Glomerular endothelial cell (primary cell): ENCODE results near the gene AQP12B. TPM values are rescaled to one million over a fixed set of nuclear protein-coding genes. Genes with fewer than 3 reads are reported as not detected.
"Not testable (repeated sequence)": the region's sequence is repeated elsewhere in the genome, so short reads cannot be mapped to it uniquely, and the experiment has no call there.

Source experiments
- DNase-seq: peaks from one replicate; pipeline ENCODE4 v3.0.0-alpha.2; 2011; ENCODE audit warnings: low read depth, low spot score; ENCODE audit errors: extremely low read depth
- total RNA-seq: library from RNA; depleted of rRNA; stranded (reverse); fragments of >200 nt; gene quantifications from 2 replicates; pipeline ENCODE4 v1.2.3, GENCODE V29; 2015

The AQP12B gene
- total RNA-seq, 1 donor from 2014 or later: not detected

DNA sequence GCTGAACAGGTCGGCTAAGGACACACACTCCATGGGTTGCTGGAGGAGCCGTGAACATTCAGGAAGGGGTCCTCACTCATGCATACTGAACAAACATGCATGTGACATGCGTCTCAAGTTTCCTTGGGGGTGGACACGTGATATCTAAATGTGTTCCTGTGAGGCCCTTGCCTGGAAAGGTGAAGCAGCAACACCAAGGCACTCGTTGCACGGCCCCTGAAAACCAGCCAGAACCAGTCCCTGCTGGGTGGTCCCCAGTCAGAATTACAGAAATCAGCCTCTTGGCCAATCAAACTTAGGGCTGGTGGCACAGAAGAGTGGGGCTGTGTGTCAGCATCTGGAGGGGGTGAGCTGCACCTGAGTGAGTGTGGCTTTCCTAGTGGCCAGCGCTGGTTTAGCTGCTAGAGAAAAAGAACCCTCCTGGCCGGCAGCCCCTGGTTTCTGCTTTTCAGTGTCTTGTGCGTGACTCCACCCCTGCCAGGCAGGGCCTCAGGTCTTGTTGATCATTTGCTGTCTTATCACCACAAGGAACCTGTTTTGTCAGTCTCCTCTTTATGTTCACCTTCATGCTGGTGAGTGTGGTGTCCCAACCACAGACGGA is 3.2 kb upstream of the AQP12B start:
- no peak for DNase-seq

DNA sequence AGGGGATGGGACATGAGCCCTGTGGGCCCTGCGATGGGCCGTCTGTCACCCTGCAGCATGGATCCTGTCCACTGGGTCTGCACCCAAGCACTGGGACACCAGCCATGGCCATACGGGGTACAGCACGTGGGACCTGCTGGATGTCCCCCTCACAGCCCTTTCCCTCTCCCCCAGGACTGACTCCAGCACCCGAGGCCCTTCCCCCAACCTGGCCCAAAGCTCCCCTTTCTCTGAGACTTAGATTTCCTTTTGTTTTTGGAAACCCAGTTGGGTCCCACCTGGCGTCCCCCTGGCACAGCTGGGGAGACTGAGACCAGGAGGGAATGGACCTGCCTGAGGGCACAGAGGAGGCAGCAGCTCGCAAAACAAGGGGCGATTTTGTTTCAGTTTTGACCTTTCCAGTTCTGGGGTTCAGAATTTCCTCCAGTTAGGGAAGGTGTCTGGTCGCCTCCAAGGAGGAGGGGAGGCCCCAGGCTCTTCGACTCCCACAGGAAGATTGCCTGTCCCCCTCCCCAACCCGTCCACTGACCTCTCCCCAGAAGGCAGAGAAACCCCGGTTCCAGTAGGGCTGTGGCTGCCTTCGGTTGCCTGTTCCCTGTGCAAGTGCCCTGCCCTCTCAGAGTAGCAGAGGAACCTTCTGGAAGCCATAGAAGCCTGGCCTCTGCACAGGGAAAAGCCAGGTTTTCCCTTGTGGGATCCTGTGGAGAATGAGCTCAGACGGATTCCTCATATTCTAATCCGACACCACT is 1.5 kb upstream of the AQP12B start:
- DNase-seq: not testable (repeated sequence)

DNA sequence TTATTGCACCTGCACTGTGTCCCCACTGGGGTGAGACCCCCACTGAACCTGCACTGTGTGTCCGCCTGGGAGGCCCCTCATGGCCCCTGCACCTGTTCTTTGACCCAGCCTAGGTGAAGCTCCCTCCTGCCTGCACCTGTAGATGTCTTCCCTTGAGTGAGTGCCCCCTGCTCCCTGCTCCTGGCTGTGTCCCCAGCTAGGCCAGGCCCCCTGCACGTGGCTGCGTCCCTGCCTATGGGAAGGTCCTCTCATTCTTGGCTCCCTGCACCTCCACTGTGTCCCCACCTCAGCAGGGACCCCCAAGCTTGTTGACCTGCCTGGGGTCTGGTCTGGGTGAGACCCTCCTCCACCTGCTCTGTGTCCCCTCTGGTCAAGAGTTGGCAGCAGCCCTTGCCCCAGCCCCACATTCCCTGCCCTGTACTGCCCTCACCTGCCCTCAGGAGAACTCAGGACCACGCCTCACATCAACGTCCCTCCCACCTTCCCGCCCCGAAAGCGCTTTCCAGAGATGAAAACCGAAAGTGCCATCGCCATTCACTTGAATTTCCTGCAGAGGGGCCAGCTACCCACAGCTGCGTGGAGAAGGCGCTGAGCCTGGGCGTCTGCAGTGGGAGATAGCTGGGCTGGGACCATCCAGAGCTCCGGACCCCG is 769 bp upstream of the AQP12B start:
- not testable (repeated sequence) for DNase-seq

DNA sequence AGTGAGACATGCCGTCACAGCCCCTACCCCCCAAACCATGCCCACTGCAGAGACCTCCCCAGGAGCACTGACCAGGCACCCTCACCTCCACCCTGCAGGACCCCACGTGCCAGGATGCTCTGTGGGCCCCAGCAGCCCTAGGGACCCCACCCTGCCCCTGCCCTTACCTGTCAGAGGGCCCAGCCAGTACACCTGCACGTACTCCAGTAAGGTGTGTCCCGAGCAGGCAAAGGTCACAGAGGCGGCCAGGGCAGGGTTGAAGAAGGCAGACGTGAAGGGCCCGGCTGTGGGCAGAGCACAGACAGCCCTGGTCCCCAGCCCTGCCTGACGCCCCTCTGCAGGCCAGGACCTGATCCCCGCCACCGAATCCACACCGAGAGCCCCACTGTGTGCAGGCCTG is 2.5 kb downstream of the AQP12B start:
- not testable (repeated sequence) for DNase-seq

DNA sequence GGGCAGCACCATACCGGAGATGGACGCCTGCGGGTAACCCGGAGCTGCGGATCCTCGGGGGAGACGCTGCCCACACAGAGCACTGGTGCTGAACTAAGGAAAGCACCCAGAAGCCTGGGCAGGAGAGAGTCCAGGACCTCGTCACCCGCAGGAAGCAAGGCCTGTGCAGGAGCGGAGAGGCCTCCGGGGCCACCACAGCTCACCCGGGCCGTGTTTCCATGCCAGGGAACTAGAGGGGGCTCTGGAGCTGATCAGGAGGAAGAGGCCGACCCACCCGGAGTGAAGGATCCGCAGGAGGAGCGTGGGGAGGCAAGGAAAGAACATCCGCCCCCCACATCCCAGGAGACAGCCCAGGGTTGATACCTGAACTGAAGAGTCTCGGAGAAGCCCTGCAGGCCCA is 3.8 kb downstream of the AQP12B start:
- not testable (repeated sequence) for DNase-seq

DNA sequence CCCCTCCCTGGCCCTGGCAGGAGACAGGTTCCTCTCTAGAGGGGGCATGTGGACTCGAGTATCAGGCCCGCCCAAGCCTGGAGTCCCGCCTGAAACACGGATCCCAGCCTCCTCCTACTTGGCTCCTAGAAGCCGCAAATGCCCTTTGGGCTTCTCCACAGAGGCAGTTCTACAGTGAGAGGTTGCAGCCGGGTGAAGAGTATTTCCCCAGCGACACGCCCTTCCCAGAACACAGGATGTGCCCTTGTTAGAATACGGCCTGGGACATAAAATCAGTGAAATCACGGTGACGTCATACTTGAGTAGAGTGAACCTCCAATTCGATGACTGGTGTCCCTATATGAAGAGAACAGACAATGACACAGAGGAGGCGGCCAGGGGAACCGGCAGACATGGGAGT is 4.6 kb downstream of the AQP12B start:
- DNase-seq: not testable (repeated sequence)

DNA sequence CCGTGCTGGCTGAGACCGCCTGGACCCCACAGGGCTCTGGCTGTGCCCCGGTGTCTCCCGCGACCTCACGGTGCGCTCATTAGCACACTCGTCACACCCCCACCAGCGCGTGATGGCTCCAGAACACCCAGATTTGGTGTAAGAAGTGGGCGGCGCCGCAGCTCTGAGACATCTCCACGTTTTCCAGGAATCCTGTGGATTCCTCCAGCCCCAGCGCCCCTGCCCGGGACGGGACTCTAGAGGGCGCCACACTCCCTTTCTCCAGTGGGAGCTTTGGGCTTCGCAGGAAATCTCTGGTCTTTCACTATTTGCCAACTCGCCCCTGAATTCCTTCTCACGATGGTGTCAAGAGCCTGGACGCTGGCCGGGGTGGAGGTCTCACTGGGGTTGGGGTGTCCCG is 7.3 kb downstream of the AQP12B start:
- DNase-seq: not testable (repeated sequence)

DNA sequence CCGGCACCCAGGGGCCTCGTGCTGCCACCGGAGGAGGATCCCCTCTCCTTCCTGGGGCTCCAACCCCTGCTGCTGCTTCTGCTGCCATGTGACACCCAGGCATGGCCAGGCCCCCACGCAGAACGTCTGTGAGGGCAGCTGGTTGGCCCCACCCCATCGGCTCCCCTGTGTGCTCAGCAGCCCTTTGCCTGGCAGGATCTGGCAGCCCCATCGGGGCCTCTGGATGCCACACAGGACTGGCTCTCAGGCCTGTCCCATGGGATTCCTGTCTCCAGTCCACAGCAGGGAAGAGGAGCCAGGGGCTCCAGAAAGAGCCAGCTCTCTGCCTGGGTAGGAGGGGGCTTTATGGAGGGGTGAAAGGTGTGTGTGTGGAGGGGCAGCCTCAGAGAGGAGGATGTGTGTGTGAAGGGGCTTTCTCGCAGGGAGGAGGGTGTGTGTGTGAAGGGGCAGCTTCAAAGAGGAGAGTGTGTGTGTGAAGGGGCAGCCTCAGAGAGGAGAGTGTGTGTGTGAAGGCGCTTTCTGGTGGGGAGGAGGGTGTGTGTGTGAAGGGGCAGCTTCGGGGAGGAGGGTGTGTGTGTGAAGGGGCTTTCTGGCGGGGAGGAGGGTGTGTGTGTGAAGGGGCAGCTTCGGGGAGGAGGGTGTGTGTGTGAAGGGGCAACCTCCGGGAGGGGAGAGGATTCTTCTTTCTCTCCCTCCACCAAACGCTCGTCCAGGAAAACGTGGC is 8.1 kb downstream of the AQP12B start:
- not testable (repeated sequence) for DNase-seq

DNA sequence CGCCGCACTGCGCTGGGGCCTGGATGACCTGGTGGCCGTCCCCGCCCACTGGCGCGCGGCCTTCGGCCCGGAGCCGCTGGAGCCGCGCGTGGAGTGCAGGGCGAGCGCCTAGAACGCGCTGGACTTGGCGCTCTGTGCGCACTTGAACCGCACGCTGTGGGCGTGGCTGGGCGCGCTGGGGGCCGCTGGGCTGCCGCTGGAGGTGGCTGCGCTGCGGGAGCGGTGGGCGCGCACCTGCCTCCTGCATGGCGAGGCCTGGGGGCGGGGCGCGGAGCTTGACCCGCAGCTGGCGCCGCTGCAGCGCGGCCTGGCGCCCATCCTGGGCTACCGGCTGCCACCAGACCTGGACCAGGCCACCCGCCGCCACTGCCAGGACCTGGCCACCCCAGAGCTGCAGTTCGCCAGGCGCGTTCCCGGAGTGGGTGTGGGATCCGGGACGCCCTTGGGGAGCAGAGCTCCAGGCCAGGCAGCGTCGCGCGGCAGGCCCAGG is 9.9 kb downstream of the AQP12B start:
- DNase-seq: no peak

DNA sequence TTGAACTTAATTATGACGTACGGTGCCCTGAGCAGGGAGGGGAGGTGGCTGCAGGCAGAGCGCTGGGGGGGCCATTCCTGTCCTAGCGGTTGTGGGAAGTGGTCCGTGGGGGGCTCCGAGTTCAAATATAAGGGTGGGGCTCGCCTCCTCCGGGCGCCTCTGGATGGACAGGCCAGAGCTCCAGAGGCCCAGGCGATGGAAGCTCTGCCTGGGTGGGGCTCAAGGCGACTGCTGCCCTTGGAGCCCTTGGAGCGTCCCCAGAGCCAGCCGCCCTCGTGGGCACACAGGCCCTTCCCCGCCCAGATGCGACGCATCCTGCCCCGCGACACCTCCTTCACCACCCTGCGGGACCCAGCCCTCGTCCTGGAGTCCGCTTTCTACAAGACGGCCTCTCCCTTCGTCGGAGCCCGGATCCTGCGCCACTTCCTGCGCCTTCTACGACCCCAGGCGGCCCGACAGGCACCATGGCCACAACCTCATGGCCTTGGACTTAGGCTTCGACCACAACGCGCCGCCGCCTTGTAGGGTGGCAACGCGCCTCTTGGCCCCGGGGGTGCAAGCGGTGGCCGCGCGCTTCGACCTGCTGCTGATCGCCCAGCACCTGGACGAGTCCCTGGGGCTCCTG is 10.5 kb downstream of the AQP12B start:
- no peak for DNase-seq

DNA sequence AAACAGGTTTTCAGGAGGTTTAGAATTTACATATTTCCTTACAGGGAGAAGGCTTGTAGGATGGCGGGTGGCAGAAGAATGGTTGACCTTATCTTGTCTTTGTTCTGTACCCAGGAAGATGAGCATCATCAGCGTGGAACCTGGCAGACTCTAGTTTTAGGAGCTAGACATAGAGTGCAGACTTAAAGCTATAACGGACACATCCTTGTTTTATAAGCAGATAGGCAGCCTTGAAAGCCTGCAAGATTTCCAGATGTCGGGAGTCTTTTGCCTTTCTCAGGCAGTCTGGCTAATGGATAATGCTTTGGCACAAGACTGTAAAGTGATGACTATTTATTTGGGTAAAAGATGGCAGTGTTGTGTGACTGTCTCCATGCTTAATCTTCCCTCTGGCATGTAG is 11.7 kb downstream of the AQP12B start:
- DNase-seq: no peak

DNA sequence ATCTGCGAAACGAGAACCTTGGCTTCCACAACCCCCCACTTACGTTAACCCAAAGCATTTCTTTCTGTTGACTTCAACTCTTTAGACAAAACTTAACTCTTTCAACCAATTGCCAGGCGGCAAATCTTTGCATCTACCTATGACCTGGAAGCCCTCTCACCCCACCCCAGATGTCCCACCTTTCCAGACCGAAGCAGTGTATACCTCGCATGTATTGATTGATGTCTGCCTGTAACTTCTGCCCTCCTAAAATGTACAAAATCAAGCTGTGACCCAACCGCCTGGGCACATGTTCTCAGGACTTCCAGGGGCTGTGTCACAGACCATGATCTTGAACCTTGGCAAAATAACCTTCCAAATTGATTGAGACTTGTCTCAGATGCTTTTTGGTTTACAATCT is 12.3 kb downstream of the AQP12B start:
- no peak for DNase-seq

DNA sequence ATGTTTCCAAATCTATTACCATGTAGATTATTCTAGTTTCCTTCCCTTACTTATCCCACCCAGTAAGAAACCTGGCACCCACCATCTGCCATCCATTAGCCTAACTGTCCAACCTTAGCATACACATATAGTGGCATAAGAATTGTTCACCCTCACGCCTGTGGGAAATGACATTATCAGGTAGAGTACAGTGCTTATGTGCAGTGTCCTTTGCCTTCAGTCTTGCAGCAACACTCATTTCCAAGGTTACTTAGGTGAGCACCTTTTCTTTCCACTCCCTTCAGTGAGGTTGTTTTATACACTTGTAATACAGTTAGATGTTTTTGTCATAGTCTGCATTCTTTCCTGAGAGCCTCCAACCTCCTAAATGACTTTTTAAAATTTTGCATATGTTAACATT is 18.1 kb downstream of the AQP12B start:
- no peak for DNase-seq

DNA sequence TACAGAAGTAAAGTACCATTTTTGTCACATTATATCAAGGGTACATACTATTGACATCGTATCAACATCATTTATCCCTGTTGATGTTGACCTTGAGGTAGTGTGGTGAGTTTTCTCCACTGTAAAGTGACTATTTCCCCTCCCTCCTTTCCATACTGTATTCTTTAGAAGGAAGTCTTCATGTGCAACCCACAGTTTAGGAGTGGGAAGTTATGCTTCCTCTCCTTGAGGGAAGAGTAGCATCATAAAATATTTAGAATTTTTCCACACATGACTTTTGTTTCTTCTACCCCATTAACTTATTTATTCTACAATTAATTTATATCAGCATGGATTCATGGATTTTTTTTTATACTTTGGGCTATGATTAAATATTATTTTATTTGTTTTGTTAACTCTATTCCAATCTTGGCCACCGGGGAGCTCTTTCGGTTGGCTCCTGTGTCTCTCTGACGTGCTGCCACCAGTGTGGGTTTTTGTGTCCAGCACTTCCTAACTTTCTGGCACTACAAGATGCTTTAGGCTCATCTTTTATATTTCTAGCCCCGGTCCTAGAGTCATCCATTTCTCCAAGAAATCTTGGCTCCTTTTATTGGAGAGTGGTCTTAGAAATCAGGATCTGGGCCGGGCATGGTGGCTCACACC is 19.0 kb downstream of the AQP12B start:
- DNase-seq: no peak

DNA sequence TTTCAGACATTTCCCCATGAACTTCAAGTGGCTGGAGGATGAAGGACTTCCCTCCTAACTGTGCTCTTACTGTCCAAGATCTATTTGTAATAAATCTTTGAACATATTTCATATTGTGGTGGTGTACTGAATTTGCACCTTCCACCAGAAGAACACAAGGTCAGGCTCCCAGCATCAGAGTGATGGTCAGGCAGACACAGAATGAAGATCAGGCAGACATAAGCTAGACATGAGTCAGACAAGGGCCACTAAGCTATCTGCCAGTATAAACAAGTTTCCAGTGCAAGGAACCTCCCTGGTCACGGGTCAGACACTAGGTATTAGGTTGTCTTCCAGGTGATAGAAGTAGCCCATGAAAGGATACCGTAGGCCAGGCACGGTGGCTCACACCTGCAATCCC is 20.0 kb downstream of the AQP12B start:
- no peak for DNase-seq

DNA sequence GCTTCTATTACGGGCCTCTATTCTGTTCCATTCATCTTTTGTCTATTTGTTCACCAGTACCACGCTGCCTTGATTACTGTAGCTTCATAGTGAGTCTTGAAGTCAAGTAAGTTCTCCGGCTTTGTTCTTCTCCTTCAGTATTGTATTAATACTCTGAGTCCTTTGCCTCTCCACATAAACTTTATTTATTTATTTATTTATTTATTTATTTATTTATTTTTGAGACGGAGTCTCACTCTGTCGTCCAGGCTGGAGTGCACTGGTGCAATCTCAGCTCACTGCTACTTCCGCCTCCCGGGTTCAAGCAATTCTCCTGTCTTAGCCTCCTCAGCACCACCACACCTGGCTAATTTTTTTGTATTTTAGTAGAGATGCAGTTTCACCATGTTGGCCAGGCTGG is 22.8 kb downstream of the AQP12B start:
- DNase-seq: not testable (repeated sequence)

DNA sequence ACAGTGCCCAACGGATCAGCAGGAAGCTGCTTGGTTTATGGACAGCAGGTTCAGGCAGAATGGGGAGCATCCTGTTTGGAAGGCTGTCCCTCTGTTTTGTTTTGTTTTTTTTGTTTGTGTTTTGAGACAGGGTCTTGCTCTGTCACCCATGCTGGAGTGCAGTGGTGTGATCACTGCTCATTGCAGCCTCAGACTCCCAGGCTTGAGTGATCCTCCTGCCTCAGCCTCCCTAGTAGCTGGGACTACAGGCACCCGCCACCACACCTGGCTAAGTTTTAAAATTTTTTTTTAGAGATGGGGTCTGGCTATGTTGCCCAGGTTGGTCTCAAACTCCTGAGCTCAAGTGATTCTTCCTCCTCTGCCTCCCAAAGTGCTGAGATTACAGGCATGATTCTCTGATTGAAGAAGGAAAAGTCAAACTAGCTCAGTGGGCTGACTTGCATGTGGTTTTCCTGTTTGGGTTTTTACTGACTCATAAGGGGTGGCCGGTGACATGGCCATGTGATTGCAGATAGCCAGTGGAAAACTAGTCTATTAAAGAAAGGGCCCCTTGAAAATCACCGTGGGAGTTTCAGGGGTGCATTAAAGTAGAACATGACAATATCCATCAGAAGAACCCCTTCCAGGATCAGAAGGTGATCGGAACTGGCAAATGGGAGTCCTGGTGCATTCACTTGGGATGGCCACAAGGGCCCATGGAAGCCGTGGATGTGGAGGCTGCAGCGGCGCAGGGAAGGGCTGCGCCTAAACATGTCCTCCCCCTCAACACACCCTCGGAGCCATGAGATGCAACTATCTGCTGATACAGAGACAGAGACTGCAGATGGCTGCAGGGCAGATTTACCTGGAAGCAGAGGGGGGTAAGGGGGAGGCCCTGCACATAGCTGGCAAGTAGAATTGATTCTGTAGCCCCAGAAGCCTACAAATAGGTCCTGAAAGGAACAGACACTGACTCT is 26.5 kb downstream of the AQP12B start:
- no peak for DNase-seq

DNA sequence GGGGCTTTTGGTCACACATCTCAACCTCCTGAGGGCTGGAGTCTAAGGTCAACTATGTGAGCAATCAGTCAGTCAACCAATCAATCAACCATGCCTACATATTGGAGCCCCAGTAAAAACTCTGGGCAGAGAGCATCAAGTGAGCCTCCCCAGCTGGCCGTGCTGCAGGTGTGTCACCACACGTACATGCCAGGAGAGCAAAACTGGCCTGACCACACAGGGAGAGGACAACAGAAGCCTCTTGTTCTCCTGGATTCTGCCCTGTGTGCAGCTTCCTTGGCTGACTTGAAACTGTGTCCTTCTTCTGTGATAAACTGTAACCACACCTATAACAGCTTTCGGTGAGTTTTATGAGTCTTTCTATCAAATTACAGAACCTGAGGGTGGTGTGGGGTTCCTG is 31.5 kb downstream of the AQP12B start:
- no peak for DNase-seq
